HG02852 (cell line): ENCODE measurements around the gene KRT71.

ENCODE experiments used
- ATAC-seq: cut with Tn5 transposase; IDR thresholded peaks from one replicate; pipeline ENCODE4 v1.9.1; 2021; ENCODE audit warnings: mild to moderate bottlenecking, moderate library complexity; ENCODE audit not compliant: unreplicated experiment

The KRT71 gene

DNA sequence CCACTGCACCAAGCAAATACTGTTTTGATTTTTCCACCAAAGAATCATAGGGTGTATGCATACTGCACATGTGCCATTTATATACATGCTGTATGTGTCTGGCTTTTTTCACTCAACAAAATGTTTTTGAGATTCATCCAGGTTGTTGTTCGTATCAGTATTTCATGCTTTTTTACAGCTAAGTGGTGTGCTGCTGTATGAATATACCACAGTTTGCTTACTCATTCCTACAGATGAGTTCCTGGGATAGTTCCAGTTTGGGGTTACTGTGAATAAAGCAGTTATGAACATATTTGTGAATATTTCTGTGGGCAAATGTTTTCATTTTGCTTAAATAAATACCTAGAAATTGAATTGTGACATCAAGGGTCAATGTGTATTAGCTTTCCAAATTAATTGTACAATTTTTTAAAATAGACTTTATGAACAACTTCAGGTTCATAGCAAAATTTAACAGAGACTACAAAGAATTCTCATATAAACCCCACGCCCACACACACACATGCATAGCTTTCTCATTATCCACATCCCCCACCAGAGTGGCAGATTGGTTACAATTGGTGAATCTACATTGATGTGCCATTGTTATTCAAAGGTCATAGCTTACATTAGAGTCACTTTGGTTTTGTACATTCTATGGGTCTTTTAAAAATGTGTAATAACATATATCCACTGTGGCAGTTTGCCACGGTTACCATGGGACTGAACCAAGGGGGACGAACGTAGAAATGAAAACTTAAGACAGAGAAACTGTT lies 53.0 kb downstream of the KRT71 start:
- no peak for ATAC-seq

GRCh38 chr12:52498946-52499345 lies 54.0 kb downstream of the KRT71 start:
- no peak for ATAC-seq

GRCh38 chr12:52497975-52498374 lies 55.0 kb downstream of the KRT71 start:
- no peak for ATAC-seq

DNA sequence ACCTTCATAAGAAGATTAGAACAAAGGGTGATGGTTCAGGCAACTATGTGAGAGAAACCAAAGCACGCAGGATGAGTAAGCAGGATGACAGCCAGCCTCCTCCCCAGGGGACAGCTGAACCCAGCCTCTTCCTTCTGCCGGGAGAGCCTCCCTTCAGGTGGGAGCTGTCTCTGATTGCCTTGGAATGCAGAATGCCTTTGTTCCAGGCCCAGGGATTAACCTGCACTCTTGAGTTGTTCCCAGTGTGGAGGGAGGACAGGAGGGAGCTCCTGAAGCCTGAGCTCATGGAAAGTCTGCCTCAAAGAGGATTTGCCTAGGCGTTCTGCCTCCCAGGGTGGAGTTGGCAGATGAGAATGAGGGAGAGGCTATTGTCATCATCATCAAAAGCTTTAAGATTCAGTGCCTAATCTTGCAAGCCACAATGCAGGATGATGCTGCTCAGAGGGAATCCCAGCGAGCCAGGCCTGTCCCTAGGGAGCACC lies 56.3 kb downstream of the KRT71 start:
- ATAC-seq, result no peak

- ATAC-seq, result no peak
Measured at GRCh38 chr12:52496054-52496453, 56.9 kb downstream of the KRT71 start.

DNA sequence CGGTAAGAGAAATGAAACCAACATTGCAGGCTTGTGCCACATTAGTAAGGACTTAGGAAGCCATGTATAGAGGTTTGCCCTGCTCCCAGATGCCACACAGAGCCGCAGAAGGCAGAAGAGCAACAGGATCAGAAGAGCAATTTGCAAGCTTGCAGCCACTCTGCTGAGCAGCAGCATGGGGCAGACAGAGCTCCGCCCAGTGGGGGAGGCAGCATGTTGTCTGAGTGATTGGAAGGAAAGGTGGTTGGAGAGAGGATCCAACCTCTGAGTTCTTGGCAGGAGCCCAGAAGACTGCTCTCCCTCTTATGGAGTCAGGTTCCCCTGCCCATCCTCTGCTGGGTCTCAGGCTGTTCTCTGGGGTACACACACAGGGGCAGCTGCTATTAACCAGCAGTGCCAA lies 57.6 kb downstream of the KRT71 start:
- no peak for ATAC-seq

GRCh38 chr12:52494518-52494917 lies 58.4 kb downstream of the KRT71 start:
- no peak for ATAC-seq

DNA sequence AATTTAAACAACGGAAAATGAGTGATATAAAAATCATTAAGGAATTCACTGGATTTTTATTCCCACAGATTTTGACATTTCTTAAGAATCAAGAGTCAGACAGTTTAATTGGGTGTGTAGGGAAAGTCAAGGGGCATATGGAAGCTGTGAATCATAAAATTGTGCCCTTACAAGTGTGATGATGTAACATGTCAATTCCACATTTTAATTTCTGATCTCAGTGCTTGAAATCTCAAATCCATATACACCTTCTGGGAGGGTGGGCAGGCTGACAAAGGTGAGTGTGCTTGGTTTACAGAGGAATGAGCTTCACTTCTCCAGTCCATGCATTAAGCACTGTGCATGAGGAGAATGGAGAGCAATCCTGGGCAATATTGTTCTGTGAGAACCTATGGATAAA lies 58.8 kb downstream of the KRT71 start:
- ATAC-seq, result no peak
